ENCODE data around the gene ABCA3.

Gene ABCA3

DNA sequence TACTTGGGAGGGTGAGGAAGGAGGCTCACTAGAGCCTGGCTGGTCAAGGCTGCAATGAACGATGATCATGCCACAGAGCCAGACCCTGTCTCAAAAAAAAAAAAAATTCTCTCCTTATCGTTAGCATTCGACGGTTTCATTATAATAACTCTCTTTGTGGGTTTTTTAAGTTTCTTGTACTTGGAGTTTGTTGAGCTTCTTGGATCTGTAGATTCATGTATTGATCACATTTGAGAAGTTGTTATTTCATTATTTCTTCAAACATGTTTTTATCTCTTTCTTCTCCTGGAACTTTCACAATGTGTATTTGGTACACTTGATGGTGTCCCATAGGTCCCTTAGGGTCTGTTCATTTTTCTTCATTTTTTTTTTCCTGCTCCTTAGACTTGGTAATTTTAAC is 16.8 kb upstream of the ABCA3 start:
- no peak for DNase-seq (ENCODE audit: low spot score)

DNA sequence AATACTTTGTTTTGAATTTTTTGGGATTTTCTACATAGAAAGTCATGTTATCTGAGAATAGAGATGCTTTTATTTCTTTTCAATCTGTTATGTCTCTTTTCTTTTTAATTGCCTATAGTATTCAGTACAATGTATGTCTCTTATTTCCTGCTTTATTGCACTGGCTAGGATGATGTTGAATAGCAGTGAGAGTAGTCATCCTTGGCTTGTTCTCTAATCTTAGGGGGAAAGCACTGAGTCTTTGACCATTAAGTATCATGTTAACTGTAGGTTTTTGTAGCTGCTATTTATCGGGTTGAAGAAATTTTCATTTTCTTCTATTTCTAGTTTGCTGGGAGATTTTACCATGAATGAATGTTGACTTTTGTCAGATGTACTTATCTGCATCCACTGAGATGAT is 10.0 kb upstream of the ABCA3 start:
- no peak for DNase-seq (ENCODE audit: low spot score)

DNA sequence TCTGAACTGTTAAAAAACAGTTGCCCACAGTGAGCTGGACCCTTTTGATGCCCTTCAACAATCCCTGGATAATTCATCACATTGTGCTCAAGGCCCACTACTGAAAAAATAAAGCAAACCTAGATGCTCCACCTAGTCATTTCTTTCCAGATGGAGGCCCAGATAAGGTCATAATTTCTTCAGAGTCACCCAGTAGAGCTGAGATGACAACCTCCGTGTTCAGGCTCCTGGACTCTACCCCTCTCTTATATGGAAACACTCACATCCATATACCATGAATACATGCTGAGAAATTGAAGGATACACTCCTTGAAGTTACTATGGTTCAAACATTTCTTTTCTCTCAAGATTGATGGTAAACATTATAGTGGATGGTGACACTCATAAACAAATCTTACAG is 2.7 kb upstream of the ABCA3 start:
- no peak for DNase-seq (ENCODE audit: low spot score)

DNA sequence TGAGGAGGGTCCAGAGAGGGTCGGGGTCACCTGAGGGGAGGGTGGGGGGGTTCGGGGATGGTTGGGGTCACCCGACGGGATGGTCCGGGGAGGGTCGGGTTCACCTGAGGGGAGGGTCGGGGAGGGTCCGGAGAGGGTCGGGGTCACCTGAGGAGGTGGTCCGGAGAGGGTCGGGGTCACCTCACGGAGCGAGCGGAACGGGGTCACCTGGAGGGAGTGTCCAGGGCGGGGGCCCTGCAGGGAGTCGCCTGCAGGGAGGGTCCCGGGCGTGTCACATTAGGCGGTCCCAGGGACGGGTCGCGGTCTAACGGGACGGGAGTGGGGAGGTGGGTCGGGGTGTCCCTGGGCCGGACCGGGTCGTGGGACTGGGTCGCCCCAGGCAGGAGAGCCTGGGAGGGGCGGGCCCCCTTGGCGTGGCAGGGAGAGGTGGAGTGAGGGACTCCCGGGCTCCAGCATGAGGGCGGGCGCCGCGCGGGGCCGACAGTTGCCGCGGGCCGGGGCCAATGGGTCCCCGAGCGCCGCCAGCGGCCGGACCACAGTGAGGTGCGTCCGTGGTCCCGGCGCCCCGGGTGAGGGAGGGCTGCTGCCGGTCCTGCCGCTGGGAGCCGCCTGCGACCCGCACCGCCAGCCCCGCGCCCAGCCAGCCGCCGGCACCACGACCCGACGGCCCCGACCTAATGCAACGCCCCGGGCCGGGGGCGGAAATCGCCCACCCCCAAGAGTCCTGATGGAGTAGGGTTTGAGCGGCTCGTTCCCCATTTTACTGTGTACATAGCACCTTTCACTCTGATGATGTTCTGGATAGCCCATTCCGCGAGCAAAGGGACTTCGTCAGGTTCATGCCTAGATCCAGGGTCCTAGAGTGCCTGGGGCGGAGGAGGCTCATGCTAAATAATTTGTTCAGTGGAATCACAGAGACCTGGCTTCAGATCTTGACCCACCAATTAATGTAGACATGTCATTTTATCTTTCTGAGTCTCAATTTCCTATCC is 1.2 kb upstream of the ABCA3 start:
- DNase-seq (ENCODE audit: low spot score): no peak

DNA sequence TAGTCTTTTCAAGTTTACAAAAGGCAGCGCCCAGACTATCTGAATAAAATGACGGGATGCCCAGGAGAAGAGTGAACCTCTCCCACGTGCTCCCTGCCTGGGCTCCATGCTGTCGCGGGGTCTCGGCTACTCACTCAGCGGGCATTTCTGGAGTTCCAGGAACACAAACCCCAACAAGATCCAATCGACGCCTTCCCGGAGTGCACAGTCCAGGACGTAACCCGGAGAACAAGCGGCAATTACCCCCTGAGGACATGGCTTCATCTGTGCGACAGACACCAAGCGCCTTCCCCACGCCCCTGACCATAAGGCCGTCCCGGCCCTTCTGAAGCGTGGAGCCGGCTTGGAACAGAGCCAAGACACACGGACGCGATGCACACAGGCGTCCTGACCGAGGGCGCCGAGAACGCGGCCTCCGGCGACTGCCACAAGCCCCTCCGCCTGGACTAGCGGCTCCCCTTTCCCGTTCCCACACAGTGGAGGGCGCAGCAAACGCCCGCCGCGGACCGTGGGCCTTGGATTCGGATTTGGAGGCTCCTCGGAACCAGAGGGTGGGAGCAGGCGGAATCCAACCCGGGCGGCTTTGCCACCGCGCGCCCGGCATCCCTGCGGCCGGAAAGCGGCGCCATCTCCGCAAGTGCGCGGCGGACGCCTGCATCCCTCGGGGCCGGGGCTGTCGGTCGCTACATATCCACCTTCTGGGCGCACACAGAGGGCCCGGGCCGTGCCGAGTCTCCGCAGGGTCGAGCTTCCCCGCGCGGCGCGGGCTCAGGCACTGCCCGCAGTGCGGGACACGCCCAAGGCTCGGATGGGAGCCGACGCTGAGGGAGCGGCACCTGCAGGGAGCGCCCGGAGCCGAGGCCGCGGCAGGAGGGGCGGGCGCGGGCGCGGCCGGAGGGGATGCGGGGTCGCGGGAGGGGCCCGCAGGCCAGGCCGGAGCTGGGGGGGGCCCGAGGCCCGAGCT is 725 bp downstream of the ABCA3 start:
- peak; percentile 14 for DNase-seq (ENCODE audit: low spot score)

DNA sequence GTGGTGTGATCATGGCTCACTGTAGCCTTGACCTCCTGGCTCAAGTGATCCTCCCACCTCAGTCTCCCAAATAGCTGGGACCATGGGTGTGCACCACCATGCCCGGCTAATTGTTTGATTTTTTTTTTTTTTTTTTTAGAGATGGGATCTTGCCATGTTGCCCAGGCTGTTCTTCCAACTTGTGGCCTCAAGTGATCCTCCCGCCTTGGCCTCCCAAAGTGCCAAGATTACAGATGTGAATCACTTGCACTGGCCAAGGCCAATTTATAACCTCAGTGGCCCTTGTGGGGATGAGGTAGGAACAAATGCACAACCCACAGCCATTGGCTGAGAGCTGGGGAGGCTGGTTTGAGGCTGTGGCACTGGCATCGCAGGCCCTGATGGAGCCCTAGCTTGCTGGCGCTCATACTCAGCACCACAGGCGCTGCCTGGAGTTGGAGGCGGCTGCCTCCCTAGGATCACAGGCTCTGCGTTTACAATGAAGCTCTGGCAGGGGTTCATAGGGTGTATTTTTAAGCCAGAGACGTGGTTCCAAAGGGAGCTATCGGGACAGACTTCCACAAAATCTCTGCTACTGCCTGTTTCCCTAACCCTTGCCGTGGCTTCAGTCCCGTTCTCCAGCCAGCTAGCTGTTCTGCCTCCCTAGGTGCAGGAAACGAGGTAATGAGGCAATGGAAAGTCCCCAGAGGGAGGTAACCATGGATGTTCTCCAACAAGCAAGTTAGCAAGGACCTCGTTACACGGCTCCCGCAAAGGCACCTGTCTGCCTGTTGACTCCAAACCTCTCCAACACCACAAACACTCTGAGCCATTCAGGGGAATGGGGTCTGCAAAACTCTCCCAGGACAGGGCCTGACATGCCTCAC is 2.9 kb downstream of the ABCA3 start:
- no peak for DNase-seq (ENCODE audit: low spot score)

DNA sequence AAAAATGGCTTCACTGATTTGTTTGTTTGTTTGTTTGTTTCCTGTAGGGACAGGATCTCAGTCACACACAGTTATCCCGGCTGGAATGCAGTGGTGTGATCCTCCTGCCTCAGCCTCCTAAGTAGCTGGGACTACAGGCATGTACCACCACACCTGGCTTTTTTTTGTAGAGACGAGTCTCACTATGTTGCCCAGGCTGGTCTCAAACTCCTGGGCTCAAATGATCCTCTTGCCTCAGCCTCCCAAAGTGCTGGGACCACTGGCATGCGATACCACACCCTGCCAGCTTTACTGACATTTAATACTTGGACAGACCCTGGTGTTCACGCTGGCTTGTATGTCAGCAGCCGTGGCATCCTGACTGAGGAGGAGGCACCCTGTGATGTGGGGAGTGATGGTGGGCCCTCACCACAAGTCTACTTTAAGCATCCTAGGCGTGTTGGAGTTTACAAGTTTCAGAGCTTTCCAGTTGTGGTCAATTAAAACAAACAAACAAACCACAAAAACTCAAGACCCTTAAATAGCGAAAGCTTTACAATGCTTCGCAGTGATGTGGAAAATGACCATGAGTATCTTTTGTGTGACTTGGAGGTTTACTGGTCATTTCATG is 5.1 kb downstream of the ABCA3 start:
- DNase-seq (ENCODE audit: low spot score): no peak

DNA sequence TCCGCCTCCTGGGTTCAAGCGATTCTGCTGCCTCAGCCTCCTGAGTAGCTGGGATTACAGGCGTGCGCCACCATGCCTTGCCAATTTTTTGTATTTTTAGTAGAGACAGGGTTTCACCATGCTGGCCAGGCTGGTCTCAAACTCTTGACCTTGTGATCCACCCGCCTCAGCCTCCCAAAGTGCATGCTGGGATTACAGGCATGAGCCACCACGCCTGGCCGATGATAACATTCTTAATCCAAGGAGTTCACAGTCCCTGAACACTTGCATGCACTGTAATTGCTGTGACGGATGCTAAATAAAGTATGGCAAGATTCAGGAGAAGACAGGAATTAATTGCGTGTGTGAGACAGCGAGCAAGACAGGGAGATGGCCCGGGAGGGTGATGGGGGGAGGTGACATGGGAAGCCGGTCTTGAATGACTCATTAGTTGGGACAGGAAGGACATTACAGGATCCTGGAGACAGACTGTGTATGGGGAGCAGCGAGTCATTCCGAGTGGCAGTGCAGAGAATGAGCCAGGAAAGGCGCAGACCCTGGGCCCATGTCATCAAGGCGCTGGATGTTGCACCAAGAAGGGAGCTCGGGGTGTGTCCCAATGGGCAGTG is 6.7 kb downstream of the ABCA3 start:
- no peak for DNase-seq (ENCODE audit: low spot score)

DNA sequence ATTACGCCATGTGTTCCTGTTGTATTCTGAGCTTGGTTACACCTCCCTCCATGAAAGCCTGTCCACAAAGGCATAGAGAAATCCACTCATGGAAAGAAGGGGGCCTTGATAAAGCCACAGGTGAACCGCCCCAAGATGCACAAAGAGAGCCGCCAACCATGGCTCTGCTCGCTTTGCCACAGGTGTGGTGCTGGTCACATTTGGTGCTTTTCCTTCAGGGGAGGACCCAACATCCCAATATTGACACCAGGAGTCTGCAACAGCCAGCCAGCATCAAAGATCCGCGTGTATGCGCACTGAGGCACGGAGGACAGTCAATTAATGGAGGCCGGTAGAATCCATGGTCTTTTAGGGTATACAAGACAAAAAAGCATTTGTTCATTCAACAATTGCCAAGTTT is 7.3 kb downstream of the ABCA3 start:
- no peak for DNase-seq (ENCODE audit: low spot score)

DNA sequence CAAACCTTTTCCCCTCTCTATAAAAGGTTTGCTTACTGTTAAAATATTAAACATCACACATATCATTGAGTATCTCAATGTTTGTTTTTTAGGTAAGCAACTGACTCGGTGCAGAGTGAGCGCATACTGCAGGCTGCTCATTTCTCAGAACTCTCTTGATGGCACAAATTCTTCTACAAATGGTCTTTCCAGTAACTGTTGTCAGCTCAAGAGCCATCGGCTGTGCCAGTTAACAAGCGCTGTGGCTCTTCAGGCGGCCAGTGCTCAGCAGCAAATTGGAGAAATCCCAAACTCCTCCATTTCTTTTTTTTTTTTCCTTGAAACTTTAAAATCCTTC is 8.6 kb downstream of the ABCA3 start:
- DNase-seq (ENCODE audit: low spot score): no peak

DNA sequence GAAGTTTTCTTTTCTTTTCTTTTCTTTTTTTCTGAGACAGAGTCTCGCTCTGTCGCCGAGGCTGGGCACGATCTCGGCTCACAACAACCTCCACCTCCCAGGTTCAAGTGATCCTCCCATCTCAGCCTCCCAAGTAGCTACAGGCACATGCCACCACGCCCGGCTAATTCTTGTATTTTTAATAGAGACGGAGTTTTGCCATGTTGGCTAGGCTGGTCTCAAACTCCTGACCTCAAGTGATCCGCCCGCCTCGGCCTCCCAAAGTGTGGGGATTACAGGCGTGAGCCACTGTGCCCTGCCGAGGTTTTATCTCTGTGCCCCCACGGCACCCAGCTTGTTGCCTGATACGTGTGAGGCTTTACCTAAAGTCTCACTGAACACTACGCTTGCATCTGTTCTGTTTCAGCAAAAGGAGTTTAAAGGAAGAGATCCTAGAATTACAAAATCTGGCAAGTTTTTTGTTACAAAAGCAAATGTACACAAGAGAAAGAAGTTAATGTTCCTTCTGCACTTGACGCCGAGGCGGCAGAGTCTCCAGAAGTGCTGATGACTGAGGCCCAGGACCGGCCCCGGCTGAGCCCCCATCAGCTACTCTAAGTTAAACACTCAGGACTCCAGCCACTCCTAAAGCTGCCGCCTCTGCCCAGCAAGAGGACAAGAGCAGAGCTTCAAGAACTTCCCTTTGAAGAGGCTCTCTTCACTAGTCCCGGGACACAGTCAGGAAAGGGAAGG is 9.2 kb downstream of the ABCA3 start:
- DNase-seq (ENCODE audit: low spot score): no peak

DNA sequence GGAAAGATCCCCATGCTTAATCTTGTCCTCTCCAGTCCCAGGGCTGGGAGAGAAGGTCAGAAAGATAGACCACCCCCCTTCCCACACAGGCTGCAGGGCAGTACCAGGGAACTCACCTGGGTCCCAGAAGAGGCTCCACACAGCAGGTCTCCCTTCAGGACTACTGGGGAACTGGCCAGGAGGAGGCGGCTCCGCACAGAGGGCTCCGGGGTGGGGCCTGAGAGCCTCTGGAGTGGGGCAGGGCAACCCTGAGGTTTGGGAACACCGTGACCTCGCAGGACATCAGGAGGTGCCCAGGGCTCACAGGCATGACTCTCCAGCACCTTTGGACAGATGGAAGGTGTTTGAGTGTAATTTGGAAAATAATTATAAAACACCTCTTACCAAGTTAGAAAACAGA is 11.0 kb downstream of the ABCA3 start:
- DNase-seq (ENCODE audit: low spot score): no peak

DNA sequence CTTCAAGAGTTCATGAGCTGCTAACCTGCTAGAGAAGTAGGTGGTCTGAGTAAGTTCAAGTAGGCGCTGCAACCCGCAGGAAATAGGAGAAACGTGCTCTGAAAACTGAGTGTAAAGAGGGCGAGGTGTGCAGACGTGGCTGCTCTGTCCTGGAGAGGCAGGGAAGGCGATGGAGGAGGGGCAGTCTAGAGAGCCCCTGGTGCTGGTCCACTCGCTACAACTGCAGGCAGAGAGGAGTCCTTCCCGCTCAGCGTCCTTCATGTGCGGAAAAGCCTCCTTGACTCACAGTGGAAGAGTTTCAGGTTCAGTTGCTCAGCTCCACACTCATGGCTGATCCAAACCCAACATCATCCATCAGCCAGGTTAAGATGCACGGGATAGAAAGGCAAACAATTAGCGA is 12.1 kb downstream of the ABCA3 start:
- no peak for DNase-seq (ENCODE audit: low spot score)

DNA sequence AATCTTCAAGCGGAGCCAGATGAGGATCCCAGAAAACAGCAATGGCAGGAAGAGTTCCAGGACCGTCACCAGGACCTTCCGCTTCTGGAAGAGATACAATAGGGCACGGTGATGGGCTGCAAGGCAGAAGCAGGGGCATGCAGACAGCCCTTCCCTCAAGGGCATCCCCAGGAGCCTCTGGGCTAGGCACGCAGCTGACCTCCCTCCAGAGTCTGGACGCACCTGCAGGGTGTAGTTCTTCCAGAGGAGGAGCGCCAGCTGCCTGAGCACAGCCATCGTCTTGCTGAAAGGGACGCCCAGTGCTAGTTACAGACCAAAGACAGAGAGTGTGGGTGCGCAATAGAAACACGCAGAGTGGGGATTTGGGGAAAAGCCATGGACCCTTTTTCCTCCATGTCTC is 14.3 kb downstream of the ABCA3 start:
- DNase-seq (ENCODE audit: low spot score): no peak

DNA sequence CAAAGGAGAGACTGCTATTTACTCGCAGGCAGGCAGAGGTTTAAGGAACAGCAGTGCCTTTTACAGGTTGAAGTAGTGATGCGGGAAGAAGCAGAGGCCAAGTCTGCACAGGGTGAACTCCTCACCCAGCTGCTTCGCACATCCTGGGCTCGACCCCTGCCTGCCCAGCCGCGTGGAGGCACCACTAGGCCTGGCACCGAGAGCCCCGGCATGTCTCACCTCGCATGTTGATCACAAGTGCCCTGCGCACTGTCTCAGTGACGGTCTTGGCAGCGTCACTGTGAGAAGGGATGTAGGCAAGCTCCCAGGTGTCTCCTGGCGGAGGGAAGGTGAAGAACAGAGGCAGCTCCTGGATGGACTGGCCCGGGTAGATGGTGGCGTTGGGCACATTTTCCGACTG is 14.7 kb downstream of the ABCA3 start:
- DNase-seq (ENCODE audit: low spot score): no peak

DNA sequence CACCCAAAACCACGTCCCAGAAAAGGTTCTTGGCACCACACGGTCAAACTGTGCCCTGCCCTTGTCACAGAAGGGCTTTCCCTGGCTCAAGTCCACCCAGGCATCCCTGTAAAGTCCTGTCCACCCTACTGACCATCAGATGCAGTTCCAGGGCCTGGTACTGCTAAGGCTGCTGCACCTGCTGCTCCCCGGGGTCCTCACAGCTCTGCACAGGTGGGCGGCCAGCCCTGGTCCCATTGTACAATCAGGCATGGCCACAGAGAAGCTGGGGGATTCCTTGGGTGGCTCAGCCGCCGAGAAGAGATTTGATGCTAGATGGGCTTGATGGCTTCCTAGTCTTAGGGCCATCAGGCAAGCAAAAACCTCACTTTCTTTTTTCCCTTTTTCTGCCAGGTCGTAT is 15.3 kb downstream of the ABCA3 start:
- DNase-seq (ENCODE audit: low spot score): no peak

DNA sequence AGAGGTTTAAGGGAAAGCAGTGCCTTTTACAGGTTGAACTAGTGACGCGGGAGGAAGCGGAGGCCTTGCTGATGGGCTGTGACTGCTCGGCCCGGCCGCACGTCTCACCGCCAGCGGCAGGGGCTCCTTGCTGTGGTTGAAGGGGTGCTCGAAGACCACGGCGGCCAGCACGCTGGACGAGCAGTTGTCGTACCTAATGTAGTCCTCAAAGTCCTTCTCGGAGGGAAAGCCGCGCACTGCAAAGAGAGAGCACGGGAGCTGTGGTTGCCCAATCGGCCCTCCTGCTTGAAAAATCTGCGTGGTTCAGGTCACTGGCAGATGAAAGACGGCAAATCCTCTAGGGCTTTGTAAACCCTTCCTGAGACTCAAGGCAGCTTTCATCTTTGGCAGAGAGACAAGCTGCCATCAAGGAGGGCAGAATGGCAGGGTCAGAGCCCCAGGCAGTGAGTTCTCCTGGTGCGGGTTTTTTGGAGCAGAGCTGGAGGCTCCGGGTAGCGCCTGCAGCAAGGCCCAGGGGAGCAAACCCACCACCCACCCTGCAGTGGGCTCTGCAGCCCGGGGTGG is 16.1 kb downstream of the ABCA3 start:
- no peak for DNase-seq (ENCODE audit: low spot score)

DNA sequence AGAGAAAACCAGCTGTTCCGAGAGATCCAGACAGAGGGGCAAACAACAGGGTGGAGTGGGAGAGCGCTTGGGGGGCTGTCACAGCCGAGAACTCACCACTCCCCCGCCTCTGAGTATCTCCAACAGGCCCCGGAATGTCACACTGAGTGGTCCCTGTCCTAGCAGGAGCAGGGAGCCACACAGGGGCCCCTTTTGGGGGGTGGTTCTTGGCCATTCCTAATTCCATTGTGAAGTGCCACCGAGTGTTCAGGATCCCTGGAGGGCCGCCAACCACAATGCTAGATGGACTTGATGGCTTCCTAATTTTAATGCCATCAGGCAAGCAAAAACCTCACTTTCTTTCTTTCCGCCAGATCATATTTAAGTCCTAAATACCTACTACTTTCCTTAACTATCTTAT is 16.8 kb downstream of the ABCA3 start:
- no peak for DNase-seq (ENCODE audit: low spot score)

DNA sequence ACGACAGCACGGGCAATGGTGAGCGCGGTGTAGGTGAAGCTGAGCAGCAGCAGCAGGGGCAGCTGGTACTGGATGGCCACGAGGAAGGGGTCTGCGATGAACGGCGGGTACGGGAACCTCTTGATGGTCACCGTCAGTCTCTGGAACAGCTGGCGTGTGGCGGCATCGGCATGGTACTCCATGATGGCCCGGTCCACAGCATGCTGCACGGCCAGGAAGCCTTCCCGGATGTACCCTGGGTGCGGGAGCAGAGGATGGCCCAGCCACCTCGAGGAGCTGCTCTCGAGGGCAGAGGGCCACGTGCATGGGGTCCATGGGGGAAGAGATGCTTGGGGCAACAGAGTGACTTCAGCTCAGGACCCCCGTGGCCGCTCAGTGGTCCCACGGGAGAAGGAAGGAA is 20.9 kb downstream of the ABCA3 start:
- DNase-seq (ENCODE audit: low spot score): no peak

Measured in hematopoietic multipotent progenitor cell treated with erythropoietin and hydrocortisone succinate and interleukin-3 and kit ligand, for 17 days (in vitro differentiated cells).